ENCODE measurements around the gene SYNPR. TPM values are rescaled to one million over a fixed set of nuclear protein-coding genes. Genes with fewer than 3 reads are reported as not detected.

SYNPR gene
- total RNA-seq, 6 experiments from 2014 or later: not detected

- no peak for DNase-seq
- Mint-ChIP-seq H3K4me3 (no peak overlapping the region), H3K36me3 (ENCODE audit: low read depth) (no peaks in the 10 kb centered on the region), H3K27me3 (ENCODE audit: insufficient read depth) (no peaks in the 10 kb centered on the region; the same call in 1 of the 2 replicates), H3K4me1 (ENCODE audit: low read depth) (no peaks in the 10 kb centered on the region), H3K9me3 (no peaks in the 10 kb centered on the region), H3K27ac (no peak overlapping the region)
- no peak for TF ChIP-seq CTCF (IDR thresholded peaks at IDR 0.05)
Measured at GRCh38 chr3:63414607-63415006, 136.5 kb downstream of the SYNPR start.

GRCh38 chr3:63429905-63430304 is 151.8 kb downstream of the SYNPR start:
- Mint-ChIP-seq H3K27me3 (ENCODE audit: insufficient read depth) (peaks cover 3% of the 10 kb centered on the region), H3K27ac (no peak overlapping the region), H3K4me3 (no peak overlapping the region), H3K4me1 (ENCODE audit: low read depth) (no peaks in the 10 kb centered on the region), H3K9me3 (no peaks in the 10 kb centered on the region), H3K36me3 (ENCODE audit: low read depth) (no peaks in the 10 kb centered on the region)
- no peak for DNase-seq
- TF ChIP-seq CTCF (IDR thresholded peaks at IDR 0.05): no peak

- no peak for DNase-seq
- Mint-ChIP-seq H3K4me1 (ENCODE audit: low read depth) (no peaks in the 10 kb centered on the region), H3K27me3 (ENCODE audit: insufficient read depth) (peaks cover 3% of the 10 kb centered on the region; the same call in 1 of the 2 replicates), H3K9me3 (no peaks in the 10 kb centered on the region), H3K36me3 (ENCODE audit: low read depth) (no peaks in the 10 kb centered on the region), H3K4me3 (no peak overlapping the region), H3K27ac (no peak overlapping the region)
- TF ChIP-seq CTCF (IDR thresholded peaks at IDR 0.05): no peak
Measured at GRCh38 chr3:63430875-63431274, 152.8 kb downstream of the SYNPR start.

DNA sequence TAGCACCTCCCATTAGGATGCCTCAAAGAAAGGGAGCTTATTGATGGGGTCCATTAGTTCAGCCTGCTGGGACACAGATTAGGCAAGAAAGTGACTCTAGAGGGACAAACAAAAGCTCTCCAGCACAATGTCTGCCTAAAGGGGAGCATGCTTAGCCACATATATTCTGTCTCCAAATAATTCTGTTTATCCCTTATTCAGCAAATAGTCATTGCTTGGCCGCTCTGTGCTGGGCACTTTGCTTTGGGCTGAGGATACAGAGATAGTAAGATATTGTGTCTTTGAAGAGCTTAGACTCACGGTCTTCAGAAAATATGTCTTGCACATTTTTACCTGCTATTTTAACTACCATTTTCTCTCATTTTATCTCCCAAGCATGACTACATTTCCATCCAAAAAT is 159.8 kb downstream of the SYNPR start:
- H3K36me3 Mint-ChIP-seq (ENCODE audit: low read depth): no peaks in the 10 kb centered on the region
- no peaks in the 10 kb centered on the region for H3K9me3 Mint-ChIP-seq
- H3K27me3 Mint-ChIP-seq (ENCODE audit: insufficient read depth): peaks cover 14% of the 10 kb centered on the region
- TF ChIP-seq CTCF (IDR thresholded peaks at IDR 0.05): no peak
- H3K4me1 Mint-ChIP-seq (ENCODE audit: low read depth): no peaks in the 10 kb centered on the region
- no peak overlapping the region for H3K4me3 Mint-ChIP-seq
- DNase-seq: no peak
- H3K27ac Mint-ChIP-seq: no peak overlapping the region

- Mint-ChIP-seq H3K9me3 (no peaks in the 10 kb centered on the region), H3K27ac (no peak overlapping the region), H3K4me1 (ENCODE audit: low read depth) (no peaks in the 10 kb centered on the region), H3K27me3 (ENCODE audit: insufficient read depth) (peaks cover 14% of the 10 kb centered on the region), H3K36me3 (ENCODE audit: low read depth) (no peaks in the 10 kb centered on the region), H3K4me3 (no peak overlapping the region)
- DNase-seq: no peak
- TF ChIP-seq CTCF (IDR thresholded peaks at IDR 0.05): no peak
Measured at GRCh38 chr3:63438826-63439371, 160.8 kb downstream of the SYNPR start.

GRCh38 chr3:63441262-63441661 is 163.2 kb downstream of the SYNPR start:
- DNase-seq: no peak
- Mint-ChIP-seq H3K4me1 (ENCODE audit: low read depth) (no peaks in the 10 kb centered on the region), H3K9me3 (no peaks in the 10 kb centered on the region), H3K27me3 (ENCODE audit: insufficient read depth) (peaks cover 14% of the 10 kb centered on the region), H3K36me3 (ENCODE audit: low read depth) (no peaks in the 10 kb centered on the region), H3K27ac (no peak overlapping the region), H3K4me3 (no peak overlapping the region)
- TF ChIP-seq CTCF (IDR thresholded peaks at IDR 0.05): no peak
